Measurements from ENCODE around the gene TNXB. TPM values are rescaled to one million over a fixed set of nuclear protein-coding genes. Genes with fewer than 3 reads are reported as not detected.
A peak's percentile ranks its signal among the peaks of the same experiment; 100 is the strongest.
"Not testable (repeated sequence)": the region's sequence is repeated elsewhere in the genome, so short reads cannot be mapped to it uniquely, and the experiment has no call there.

The TNXB gene
- polyA plus RNA-seq, 3 donors: 4.3 to 5.6 (median 4.3) TPM

DNA sequence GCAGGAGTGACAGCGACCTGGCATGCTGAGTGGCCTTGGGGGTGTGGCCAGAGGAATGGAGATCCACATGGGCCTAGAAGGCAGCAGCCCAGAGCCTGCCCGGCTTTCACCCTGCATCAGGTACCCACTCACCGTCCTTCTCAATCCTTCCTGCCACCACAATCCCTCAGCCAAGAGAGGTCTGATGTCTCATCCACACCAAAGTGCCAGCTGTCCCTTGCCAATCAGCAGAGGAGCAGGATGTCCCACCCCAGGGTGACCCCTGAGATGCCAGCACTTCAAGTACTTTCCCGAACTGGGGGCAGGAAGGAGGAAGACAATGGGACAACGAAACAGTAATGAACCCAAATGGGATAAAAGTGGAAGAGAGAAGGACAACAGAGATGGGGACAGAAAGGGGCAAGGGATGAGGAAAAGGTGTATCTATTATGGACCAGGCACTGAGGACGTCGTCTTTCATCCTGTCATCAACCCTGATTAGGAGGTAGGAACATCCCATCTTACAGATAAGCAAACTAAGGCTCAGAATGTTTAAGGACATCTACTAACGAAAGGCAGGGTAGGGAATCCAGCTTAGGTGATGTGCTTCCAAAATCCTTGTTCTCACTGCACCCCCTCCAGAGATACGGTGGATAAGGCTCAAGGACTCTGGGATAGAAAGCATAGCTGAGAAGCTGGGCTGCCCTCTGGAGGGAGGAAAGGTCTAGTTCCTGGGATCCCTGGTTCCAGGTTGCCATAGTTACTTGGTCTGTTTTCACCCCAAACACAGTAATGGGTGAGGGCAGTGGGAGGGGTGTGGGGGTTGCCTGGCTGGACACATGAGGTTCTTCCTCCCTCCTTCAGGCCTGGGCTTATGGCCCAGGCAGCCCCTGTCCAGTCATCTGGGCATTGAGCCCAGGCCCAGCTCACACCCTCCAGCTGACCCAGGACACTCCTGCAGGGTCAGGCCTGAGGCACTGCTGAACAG, 4.5 kb upstream of the TNXB start:
- DNase-seq: peak; percentile 59

DNA sequence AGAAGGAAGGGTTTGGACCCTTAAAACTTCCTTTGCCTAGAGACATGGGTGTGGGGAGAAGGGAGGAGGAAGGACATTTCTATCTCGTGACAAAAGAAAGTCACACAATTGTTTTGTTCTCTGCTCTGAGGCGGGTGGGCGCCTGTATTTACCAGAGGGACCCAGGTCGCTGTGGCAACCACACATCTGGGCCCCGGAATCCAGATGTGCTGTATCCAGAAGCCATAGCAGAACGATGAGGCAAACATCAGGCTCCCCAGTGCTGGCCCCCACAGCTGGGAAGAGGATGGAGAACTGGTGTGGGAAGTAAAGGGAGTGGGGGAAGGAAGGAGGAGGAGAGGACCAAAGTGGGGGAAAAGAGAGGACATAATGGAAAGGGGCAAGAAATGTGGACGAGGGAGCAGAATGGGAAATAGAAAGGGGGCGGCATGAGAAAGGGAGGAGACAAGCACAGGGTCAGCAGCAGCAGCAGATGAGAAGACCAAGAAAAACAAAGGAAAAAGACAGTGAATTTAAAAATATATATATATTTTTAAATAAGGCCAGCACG, 3.4 kb upstream of the TNXB start:
- DNase-seq: no peak

DNA sequence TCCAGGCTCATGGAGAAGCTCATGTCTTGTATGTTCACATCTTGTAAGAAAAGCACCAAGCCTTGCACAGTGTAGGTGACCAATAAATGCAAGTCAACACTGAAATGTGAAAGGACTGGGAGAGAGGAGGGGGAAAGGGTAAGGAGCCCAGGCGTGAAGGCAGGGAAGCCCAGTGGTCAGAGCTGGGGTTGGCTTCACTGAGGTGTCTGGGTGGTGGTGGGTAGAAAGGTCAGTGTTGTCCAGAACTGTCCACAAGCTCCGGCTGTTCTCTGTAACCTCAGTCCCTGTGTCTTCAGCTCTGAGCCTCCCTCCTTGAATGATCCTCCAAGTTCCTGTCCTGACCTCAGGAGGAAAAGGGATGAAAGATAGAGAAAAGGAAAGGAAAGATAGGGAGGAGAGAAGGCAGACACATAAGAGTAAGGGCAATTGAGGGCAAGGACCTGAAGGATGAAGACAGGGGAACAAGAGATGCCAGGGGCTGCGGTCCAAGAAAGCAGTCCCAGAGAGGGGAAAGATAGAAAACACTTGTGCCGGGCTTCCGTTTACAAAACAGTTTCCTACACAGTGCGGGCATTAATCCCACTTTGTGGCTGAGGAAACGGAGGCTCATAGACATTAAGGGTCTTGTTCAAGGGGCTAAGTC, 2.4 kb upstream of the TNXB start:
- no peak for DNase-seq

DNA sequence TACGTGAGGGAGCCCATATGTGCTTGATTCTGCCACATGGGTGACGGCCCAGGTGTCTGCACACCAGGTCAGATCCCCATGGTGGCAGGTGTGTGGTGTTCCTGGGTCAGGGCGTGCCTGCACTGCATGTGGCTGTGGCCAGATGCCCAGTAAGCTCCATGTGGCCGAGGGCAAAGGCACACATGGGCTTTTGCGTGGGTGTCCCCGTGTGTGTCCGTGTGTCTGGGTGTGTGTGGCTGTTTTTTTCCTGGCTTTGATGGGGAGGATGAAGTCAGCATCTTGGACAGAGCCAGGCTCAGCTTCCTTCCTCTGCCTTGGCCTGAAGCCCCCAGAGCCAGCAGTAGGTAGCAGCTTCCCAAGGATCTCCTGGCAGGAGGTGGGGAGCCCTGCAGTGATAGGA, 1.5 kb upstream of the TNXB start:
- DNase-seq: no peak

DNA sequence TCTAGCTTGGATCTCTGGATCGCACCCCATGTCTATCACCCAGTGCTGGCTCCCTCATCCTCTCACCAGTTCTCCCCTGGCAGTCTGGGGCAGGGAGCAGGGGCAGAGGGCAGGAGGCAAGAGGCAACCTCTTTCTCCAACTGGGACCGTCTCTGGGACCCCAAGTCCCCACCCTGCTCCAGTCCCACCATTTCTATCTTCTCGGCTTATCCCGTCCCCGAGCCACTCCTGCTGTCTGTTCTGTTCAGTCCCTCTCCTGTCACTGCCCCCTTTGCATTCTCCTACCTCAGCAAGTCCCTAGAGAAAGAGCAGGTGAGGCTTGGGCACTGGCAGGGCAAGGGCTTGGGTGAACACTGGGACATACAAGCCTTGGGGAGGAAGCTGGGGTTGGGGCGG, 625 bp upstream of the TNXB start:
- DNase-seq: no peak

DNA sequence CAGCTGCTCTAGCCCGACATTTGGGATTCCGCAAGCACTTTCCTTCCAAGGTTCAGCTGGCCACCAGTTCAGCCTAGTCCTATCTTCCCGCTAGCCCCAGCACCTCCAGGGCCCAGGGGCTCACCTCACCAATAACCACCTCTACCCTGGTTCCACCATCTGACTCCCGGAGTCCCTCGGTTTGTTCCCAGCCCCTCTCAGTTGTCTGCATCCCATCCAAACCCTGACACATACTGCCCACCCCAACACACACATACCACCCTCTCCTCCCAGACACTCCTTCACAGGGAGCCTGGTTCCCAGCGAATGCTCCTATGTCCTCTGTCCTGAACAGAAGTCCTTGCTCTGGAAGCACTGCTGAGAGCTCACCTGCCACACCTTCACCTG, 418 bp downstream of the TNXB start:
- no peak for DNase-seq

DNA sequence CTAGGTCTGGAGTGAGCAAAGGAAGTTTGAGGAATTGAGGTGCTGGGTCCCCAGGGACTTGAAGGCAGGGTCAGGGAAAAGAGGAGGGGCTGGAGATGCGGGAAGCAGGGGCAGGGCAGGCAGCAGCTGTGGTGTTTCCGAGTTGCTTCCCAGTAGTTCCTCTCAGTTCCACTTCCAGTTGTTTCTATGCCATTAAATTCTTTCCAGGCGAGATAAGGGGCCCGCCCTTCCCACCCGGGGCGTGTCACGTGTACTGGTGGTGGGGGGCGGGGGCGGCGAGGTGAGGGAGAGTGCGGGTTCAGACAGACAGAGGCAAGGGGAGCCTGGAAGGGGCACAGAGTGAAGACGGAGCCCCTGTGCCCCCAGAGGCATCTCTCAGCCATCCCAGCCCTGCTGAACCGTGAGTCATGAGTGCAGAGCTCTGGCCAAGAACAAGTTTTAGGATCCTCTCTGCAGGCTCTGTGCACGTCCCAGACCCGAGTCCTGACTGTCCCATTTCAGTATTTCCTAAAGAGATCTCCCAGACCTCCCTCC, 977 bp downstream of the TNXB start:
- DNase-seq: no peak

DNA sequence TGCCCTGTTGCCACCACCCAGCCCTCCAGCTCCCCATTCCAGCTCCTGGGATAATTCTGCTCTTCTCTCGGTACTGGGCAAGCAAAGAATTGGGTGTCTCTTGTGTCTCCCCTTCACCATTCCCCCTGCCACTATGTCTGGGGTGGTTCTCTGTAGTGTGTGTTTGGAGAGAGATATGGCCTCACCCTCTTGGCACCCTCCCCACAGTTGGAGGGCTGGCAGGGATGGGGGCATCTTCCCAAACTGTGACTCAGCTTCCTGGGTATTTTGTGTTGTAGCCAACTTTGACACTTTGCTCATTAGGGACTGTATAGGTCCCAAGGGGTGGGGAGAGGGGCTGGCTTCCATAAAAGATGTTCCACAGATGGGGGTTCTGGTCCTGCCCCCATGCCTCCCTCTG, 1.7 kb downstream of the TNXB start:
- DNase-seq: no peak

DNA sequence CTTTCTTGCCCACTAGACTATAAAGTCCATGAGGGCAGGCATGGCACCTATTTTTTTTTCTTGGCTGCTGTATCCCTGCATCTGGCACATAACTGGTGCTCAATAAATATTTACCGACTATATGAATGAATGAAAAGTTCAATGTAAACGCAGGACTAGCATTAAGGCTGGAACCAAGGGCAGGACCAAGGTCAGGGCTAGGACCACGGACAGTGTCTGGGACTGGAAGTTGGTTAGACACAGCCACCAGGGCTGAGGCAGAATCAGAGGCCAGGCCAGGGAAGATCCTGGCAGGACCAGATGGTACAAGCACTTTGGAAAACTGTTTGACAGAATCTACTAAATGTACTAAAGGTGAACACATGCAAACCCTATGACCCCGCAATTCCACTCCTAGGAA, 3.7 kb downstream of the TNXB start:
- no peak for DNase-seq

DNA sequence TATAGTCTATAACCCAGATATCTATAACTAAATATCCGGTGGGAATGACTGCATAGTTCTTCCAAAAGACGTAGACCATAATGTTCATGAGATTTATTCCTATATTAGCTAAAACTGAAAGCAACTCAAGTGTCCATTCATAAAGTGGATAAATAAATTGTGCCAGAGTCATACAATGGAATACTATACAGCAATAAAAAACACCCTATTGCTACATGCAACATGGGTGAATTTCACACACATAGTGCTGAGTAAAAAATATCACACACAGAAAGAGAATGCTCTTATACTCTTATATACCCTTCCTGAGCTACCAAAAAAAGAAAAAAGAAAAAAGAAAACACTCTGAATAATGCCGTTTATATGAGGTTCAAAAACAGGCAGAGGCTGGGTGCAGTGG, 6.9 kb downstream of the TNXB start:
- DNase-seq: no peak

DNA sequence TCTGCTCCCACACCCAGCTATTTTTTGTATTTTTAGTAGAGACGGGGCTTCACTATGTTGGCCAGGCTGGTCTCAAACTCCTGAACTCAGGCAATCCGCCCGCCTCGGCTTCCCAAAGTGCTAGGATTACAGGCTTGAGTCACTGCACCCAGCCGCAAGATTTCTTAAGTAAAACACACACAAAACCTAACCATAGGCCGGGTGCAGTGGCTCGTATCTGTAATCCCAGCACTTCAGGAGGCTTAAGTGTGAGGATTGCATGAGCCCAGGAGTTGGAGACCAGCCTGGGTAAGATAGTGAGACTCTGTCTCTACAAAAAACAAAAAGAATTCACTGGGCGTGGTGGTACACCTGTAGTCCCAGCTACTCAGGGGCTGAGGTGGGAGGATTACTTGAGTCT, 8.9 kb downstream of the TNXB start:
- DNase-seq: not testable (repeated sequence)

DNA sequence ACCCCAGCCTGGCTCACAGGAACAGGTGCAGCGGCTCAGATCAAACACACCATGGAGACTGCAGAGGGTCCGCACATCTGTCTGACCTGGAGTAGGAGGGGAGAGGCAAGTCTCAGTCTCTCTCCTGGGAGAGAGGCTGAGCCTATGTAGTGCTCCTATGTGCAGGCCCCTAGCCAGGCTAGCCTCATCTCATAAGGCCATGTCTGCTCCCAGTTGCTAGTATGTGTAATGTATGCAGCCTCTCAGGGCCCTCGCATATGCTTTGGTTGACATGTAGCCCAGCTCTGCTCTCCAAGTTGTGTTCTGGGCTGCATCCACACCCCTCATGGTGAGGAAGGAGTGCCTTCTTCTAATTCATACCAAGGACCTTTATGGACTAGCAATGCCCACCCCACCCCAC, 11.8 kb downstream of the TNXB start:
- no peak for DNase-seq

DNA sequence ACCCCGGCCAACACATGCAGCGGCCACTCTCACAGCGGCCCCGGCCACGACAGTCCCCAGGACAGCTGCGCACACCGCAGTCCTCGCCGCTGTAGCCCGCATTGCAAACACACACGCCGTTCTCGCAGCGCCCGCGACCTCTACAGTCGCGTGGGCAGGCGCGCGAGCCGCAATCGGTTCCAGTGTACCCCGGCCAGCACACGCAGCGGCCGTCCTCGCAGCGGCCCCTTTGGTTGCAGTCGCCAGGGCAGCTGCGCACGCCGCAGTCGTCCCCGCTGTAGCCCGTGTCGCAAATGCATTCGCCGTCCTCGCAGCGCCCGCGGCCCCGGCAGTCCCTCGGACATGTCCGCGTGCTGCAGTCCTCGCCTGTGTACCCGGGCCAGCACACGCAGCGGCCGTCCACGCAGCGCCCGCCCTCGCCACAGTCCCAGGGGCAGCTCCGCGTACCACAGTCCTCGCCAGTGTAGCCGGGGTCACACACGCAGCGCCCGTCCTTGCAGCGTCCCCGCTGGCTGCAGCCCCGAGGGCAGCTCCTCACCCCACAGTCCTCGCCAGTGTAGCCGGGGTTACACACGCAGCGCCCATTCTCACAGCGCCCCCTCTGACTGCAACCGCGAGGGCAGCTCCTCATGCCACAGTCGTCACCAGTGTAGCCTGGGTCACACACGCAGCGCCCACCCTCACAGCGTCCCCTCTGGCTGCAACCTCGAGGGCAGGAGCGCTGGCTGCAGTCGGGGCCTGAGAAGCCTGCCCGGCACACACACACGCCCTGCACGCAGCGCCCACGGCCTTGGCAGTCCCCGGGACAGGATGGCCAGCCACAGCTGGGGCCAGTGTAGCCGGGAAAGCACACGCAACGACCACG, 12.5 kb downstream of the TNXB start:
- no peak for DNase-seq

DNA sequence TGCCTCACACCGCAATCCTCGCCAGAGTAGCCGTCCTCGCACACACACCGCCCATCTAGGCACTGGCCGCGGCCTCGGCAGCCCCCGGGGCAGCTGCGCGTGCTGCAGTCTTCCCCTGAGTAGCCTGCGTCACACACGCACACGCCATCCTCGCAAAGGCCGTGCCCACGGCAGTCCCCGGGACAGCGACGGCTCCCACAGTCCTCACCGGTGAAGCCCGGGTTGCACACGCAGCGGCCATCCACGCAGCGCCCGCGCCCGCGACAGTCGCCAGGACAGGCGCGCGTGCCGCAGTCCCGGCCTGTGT, 13.1 kb downstream of the TNXB start:
- DNase-seq: no peak

DNA sequence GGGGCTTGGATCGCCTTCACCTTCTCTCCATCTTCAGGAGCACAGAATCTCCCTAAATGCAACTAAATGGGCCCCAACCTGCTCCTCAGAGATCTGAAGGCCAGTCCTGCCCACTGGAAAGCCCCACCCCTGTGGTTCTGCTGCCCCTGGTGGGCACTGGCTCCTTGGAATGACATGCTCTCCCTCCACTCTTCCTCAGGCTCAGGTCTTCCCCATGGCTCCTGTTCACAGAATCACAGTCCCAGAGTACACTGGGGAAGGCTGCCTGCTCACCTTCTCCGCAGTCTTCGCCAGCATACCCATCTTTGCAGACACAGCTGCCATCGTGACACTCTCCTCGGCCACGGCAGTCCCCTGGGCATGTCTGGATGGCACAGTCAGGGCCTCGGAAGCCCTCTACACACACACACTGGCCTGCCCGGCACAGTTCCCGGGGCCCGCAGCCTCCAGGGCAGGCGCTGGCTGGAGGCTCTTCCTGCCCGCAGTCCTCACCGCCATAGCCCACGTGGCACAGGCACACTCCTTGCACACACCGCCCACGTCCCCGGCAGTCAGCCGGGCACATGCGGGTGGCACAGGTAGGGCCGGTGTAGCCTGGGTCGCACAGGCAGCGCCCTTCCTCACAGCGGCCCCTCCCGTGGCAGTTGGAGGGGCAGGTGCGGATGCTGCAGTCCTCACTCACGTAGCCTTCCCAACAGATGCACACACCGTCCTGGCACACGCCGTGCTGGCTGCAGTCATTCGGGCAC, 13.6 kb downstream of the TNXB start:
- DNase-seq: no peak

DNA sequence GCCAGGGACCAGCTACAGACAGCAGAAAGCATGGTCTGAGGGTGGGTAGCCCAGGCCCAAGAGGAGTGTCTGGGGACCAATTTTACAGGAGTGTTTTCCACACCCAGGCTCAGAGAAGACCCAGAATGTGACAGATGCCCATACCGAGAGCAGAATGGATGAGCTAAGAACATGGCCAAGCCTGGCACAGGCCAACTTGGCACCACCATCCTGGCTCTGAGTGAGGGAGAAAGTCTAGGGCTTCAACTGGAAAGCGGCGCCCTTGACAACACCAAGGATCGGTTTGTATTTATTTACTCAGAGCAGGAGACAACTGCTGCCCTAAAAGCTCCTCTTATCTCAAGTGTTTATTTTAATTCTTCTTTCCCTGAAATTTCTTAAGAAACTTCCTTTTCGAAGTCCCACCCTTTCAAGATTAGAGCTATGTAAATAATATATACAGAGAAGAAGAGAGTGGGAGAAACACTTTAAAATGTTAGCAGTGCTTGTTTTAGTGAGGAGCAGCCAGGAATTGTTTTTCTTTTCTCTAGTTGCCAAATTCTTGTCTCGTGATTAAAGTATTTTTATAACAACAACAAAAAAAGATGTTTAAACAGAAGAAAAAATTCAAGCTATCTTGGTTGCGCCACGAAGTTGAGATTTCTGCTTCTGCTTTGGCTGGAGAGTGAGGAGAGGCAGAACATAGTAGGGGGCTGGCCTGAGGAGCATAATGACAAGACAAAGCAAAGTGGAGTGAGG, 16.2 kb downstream of the TNXB start:
- no peak for DNase-seq

DNA sequence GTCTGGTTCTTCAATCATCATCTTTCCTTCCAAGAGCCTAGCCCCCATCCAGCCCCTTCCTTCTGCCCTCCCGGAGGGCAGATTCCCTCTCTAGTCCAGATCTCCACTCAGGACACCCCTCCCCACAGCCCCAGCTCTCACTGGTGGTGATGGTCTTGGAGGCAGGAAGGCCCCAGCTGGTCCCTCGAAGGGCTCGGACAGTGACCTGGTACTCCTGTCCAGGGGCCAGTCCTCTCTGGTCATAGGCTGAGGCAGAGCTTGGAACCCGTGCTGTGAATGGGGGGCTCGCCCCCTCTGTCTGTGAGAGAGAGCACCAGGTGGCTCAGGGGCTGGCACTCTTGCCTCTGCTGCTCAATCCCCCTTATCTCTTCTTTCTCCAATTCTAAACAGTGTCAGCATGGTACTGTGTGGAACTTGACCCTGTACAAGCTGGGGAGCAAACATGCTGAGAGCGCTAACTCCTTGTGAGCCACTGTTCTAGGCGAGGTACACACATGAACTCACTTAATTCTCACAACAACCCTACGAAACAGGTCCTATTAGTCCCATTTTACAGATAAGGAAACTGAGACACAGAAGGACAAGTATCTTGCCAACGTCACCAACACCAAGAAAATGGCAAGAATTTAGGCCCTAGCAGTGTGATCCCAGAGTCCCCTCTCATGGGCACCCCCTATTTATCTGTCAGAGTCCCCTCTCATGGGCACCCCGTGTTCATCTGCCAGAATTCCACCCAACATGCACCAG, 19.9 kb downstream of the TNXB start:
- no peak for DNase-seq

DNA sequence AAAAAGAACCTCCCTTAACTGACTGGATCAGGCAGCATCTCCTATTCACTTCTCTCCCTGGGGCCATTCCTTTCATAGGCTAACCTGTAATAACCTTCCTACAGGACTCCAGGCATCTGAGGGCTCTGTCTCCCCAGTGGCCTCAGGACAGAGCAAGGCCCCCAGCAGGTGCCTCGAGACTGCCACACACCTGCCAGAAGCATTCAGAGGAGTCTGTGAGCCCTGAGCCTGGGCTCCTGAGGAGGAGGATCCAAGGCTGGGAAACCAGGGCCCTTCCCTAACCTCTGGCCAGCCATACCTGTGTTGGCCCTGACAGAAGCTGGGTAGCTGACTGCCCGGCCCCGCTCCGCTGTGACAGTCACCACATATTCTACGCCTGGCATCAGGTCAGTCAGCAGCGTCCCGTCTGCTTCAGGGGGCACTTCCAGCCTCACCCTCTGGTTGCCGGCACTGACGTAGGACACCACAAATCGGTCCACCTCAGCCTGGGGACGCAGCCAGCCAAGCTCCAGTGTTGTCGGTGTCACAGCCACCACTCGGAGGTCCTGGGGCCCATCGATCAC, 20.6 kb downstream of the TNXB start:
- no peak for DNase-seq
